Measurements from ENCODE around the gene BMPR1A. TPM values are rescaled to one million over a fixed set of nuclear protein-coding genes. Genes with fewer than 3 reads are reported as not detected.

The BMPR1A gene
- total RNA-seq, 1 donor from 2014 or later: 42.3 TPM

GRCh38 chr10:86878983-86879713, 122.7 kb downstream of the BMPR1A start:
- Histone ChIP-seq H3K4me1 (ENCODE audit: control insufficient read depth in 3 of 3, insufficient read depth in 3 of 3, low read length in 3 of 3) (no peaks in the 10 kb centered on the region), H3K27ac (ENCODE audit: low read depth, low read length) (no peak overlapping the region), H3K9ac (ENCODE audit: low read depth in 1 of 3, low read length in 3 of 3) (no peak overlapping the region), H3K27me3 (ENCODE audit: control insufficient read depth in 3 of 3, insufficient read depth in 3 of 3, low read length in 3 of 3) (no peaks in the 10 kb centered on the region), H3K9me3 (ENCODE audit: control insufficient read depth in 3 of 3, low read length in 3 of 3) (no peaks in the 10 kb centered on the region), H3K4me3 (ENCODE audit: low read length in 3 of 3) (no peak overlapping the region), H3K36me3 (ENCODE audit: control insufficient read depth in 3 of 3, insufficient read depth in 3 of 3, low read length in 3 of 3) (peaks cover 0 to 6% (median 4%) of the 10 kb centered on the region in 3 donors)

GRCh38 chr10:86880971-86881370, 124.6 kb downstream of the BMPR1A start:
- peaks cover 0 to 5% (median 4%) of the 10 kb centered on the region in 3 donors for H3K36me3 ChIP-seq (ENCODE audit: control insufficient read depth in 3 of 3, insufficient read depth in 3 of 3, low read length in 3 of 3)
- H3K9me3 ChIP-seq (ENCODE audit: control insufficient read depth in 3 of 3, low read length in 3 of 3): no peaks in the 10 kb centered on the region
- no peaks in the 10 kb centered on the region for H3K4me1 ChIP-seq (ENCODE audit: control insufficient read depth in 3 of 3, insufficient read depth in 3 of 3, low read length in 3 of 3)
- no peak overlapping the region for H3K27ac ChIP-seq (ENCODE audit: low read depth, low read length)
- H3K4me3 ChIP-seq (ENCODE audit: low read length in 3 of 3): no peak overlapping the region
- no peaks in the 10 kb centered on the region for H3K27me3 ChIP-seq (ENCODE audit: control insufficient read depth in 3 of 3, insufficient read depth in 3 of 3, low read length in 3 of 3)
- no peak overlapping the region for H3K9ac ChIP-seq (ENCODE audit: low read depth in 1 of 3, low read length in 3 of 3)

- H3K27ac ChIP-seq (ENCODE audit: low read depth, low read length): peak overlapping the region; percentile 72
These were observed 132.4 kb downstream of the BMPR1A start for GRCh38 chr10:86888585-86889381.

GRCh38 chr10:86889997-86890396, 133.6 kb downstream of the BMPR1A start:
- no peak overlapping the region for H3K27ac ChIP-seq (ENCODE audit: low read depth, low read length)
- peaks cover 0 to 4% (median 0%) of the 10 kb centered on the region in 3 donors for H3K36me3 ChIP-seq (ENCODE audit: control insufficient read depth in 3 of 3, insufficient read depth in 3 of 3, low read length in 3 of 3)

More at GRCh38 chr10:86888585-86889381, 132.4 kb downstream of the BMPR1A start:
- no peaks in the 10 kb centered on the region for H3K36me3 ChIP-seq (ENCODE audit: control insufficient read depth in 3 of 3, insufficient read depth in 3 of 3, low read length in 3 of 3)
- H3K4me1 ChIP-seq (ENCODE audit: control insufficient read depth in 3 of 3, insufficient read depth in 3 of 3, low read length in 3 of 3): peaks cover 14 to 17% (median 16%) of the 10 kb centered on the region in 3 donors
- H3K9me3 ChIP-seq (ENCODE audit: control insufficient read depth in 3 of 3, low read length in 3 of 3): no peaks in the 10 kb centered on the region
- peak overlapping the region in 2 of 3 donors; percentile 17 to 18 for H3K9ac ChIP-seq (ENCODE audit: low read depth in 1 of 3, low read length in 3 of 3)
- no peaks in the 10 kb centered on the region for H3K27me3 ChIP-seq (ENCODE audit: control insufficient read depth in 3 of 3, insufficient read depth in 3 of 3, low read length in 3 of 3)
- no peak overlapping the region for H3K4me3 ChIP-seq (ENCODE audit: low read length in 3 of 3)

GRCh38 chr10:86898511-86898910, 142.1 kb downstream of the BMPR1A start:
- no peaks in the 10 kb centered on the region for H3K27me3 ChIP-seq (ENCODE audit: control insufficient read depth in 3 of 3, insufficient read depth in 3 of 3, low read length in 3 of 3)
- H3K27ac ChIP-seq (ENCODE audit: low read depth, low read length): no peak overlapping the region

More at GRCh38 chr10:86889997-86890396, 133.6 kb downstream of the BMPR1A start:
- Histone ChIP-seq H3K27me3 (ENCODE audit: control insufficient read depth in 3 of 3, insufficient read depth in 3 of 3, low read length in 3 of 3) (no peaks in the 10 kb centered on the region), H3K4me1 (ENCODE audit: control insufficient read depth in 3 of 3, insufficient read depth in 3 of 3, low read length in 3 of 3) (peaks cover 14 to 17% (median 16%) of the 10 kb centered on the region in 3 donors), H3K4me3 (ENCODE audit: low read length in 3 of 3) (no peak overlapping the region), H3K9me3 (ENCODE audit: control insufficient read depth in 3 of 3, low read length in 3 of 3) (no peaks in the 10 kb centered on the region), H3K9ac (ENCODE audit: low read depth in 1 of 3, low read length in 3 of 3) (no peak overlapping the region)

GRCh38 chr10:86899132-86899531, 142.7 kb downstream of the BMPR1A start:
- Histone ChIP-seq H3K27ac (ENCODE audit: low read depth, low read length) (no peak overlapping the region), H3K9ac (ENCODE audit: low read depth in 1 of 3, low read length in 3 of 3) (peak overlapping the region in 1 of 3 donors; percentile 40), H3K36me3 (ENCODE audit: control insufficient read depth in 3 of 3, insufficient read depth in 3 of 3, low read length in 3 of 3) (peaks cover 0 to 12% (median 0%) of the 10 kb centered on the region in 3 donors)

More at GRCh38 chr10:86898511-86898910, 142.1 kb downstream of the BMPR1A start:
- peaks cover 0 to 12% (median 0%) of the 10 kb centered on the region in 3 donors for H3K36me3 ChIP-seq (ENCODE audit: control insufficient read depth in 3 of 3, insufficient read depth in 3 of 3, low read length in 3 of 3)
- H3K4me3 ChIP-seq (ENCODE audit: low read length in 3 of 3): no peak overlapping the region
- H3K4me1 ChIP-seq (ENCODE audit: control insufficient read depth in 3 of 3, insufficient read depth in 3 of 3, low read length in 3 of 3): peaks cover 15 to 22% (median 17%) of the 10 kb centered on the region in 3 donors
- no peak overlapping the region for H3K9ac ChIP-seq (ENCODE audit: low read depth in 1 of 3, low read length in 3 of 3)
- no peaks in the 10 kb centered on the region for H3K9me3 ChIP-seq (ENCODE audit: control insufficient read depth in 3 of 3, low read length in 3 of 3)

GRCh38 chr10:86899670-86900276, 143.4 kb downstream of the BMPR1A start:
- Histone ChIP-seq H3K36me3 (ENCODE audit: control insufficient read depth in 3 of 3, insufficient read depth in 3 of 3, low read length in 3 of 3) (peaks cover 0 to 10% (median 0%) of the 10 kb centered on the region in 3 donors), H3K4me3 (ENCODE audit: low read length in 3 of 3) (no peak overlapping the region), H3K27me3 (ENCODE audit: control insufficient read depth in 3 of 3, insufficient read depth in 3 of 3, low read length in 3 of 3) (no peaks in the 10 kb centered on the region), H3K9ac (ENCODE audit: low read depth in 1 of 3, low read length in 3 of 3) (no peak overlapping the region), H3K4me1 (ENCODE audit: control insufficient read depth in 3 of 3, insufficient read depth in 3 of 3, low read length in 3 of 3) (peaks cover 15 to 22% (median 17%) of the 10 kb centered on the region in 3 donors), H3K27ac (ENCODE audit: low read depth, low read length) (no peak overlapping the region), H3K9me3 (ENCODE audit: control insufficient read depth in 3 of 3, low read length in 3 of 3) (no peaks in the 10 kb centered on the region)

More at GRCh38 chr10:86899132-86899531, 142.7 kb downstream of the BMPR1A start:
- H3K4me1 ChIP-seq (ENCODE audit: control insufficient read depth in 3 of 3, insufficient read depth in 3 of 3, low read length in 3 of 3): peaks cover 15 to 22% (median 17%) of the 10 kb centered on the region in 3 donors
- no peaks in the 10 kb centered on the region for H3K27me3 ChIP-seq (ENCODE audit: control insufficient read depth in 3 of 3, insufficient read depth in 3 of 3, low read length in 3 of 3)
- H3K9me3 ChIP-seq (ENCODE audit: control insufficient read depth in 3 of 3, low read length in 3 of 3): no peaks in the 10 kb centered on the region
- H3K4me3 ChIP-seq (ENCODE audit: low read length in 3 of 3): no peak overlapping the region

GRCh38 chr10:86900955-86901354, 144.5 kb downstream of the BMPR1A start:
- Histone ChIP-seq H3K4me1 (ENCODE audit: control insufficient read depth in 3 of 3, insufficient read depth in 3 of 3, low read length in 3 of 3) (peaks cover 15 to 22% (median 17%) of the 10 kb centered on the region in 3 donors), H3K9me3 (ENCODE audit: control insufficient read depth in 3 of 3, low read length in 3 of 3) (no peaks in the 10 kb centered on the region), H3K4me3 (ENCODE audit: low read length in 3 of 3) (peak overlapping the region in 1 of 3 donors; percentile 11), H3K27ac (ENCODE audit: low read depth, low read length) (peak overlapping the region; percentile 52), H3K27me3 (ENCODE audit: control insufficient read depth in 3 of 3, insufficient read depth in 3 of 3, low read length in 3 of 3) (no peaks in the 10 kb centered on the region), H3K9ac (ENCODE audit: low read depth in 1 of 3, low read length in 3 of 3) (peak overlapping the region in 2 of 3 donors; percentile 11 to 34), H3K36me3 (ENCODE audit: control insufficient read depth in 3 of 3, insufficient read depth in 3 of 3, low read length in 3 of 3) (peaks cover 0 to 8% (median 5%) of the 10 kb centered on the region in 3 donors)

GRCh38 chr10:86904600-86904999, 148.2 kb downstream of the BMPR1A start:
- Histone ChIP-seq H3K27me3 (ENCODE audit: control insufficient read depth in 3 of 3, insufficient read depth in 3 of 3, low read length in 3 of 3) (no peaks in the 10 kb centered on the region), H3K4me3 (ENCODE audit: low read length in 3 of 3) (no peak overlapping the region), H3K9me3 (ENCODE audit: control insufficient read depth in 3 of 3, low read length in 3 of 3) (no peaks in the 10 kb centered on the region), H3K9ac (ENCODE audit: low read depth in 1 of 3, low read length in 3 of 3) (no peak overlapping the region), H3K36me3 (ENCODE audit: control insufficient read depth in 3 of 3, insufficient read depth in 3 of 3, low read length in 3 of 3) (peaks cover 5 to 11% (median 6%) of the 10 kb centered on the region in 3 donors), H3K27ac (ENCODE audit: low read depth, low read length) (no peak overlapping the region), H3K4me1 (ENCODE audit: control insufficient read depth in 3 of 3, insufficient read depth in 3 of 3, low read length in 3 of 3) (peaks cover 12 to 16% (median 13%) of the 10 kb centered on the region in 3 donors)
